ENCODE measurements around the gene CENPP. TPM values are rescaled to one million over a fixed set of nuclear protein-coding genes. Genes with fewer than 3 reads are reported as not detected.

Gene CENPP
- total RNA-seq, 2 donors from 2014 or later: 22.3 to 26.4 TPM

DNA sequence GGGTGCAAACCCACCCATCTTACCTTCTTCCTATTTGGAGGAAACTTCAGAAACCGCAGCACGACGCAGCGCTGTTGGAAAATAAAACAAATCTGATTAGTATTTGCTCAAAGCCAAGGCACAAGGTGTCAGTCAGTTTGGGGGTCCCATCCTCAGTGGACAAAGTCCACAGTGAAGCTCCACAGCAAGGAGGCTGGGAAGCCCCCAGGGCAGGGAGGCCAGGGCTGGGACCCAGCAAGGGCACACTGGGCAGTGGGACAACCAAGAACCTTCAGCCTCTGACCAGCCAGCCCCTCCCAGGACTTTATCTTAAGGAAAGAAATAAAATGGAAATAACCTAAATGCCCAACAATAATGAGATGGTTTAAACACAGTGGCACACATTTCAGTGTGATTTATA, 332.9 kb downstream of the CENPP start:
- no peaks in the 10 kb centered on the region for H3K9me3 Mint-ChIP-seq
- no peak for ATAC-seq
- H3K27ac Mint-ChIP-seq: peak overlapping the region in 1 of 2 donors; percentile 20
- DNase-seq (ENCODE audit: low spot score in 2 of 2): peak in 1 of 2 donors; percentile 31
- peaks cover 0 to 6% of the 10 kb centered on the region in 2 donors for H3K36me3 Mint-ChIP-seq

DNA sequence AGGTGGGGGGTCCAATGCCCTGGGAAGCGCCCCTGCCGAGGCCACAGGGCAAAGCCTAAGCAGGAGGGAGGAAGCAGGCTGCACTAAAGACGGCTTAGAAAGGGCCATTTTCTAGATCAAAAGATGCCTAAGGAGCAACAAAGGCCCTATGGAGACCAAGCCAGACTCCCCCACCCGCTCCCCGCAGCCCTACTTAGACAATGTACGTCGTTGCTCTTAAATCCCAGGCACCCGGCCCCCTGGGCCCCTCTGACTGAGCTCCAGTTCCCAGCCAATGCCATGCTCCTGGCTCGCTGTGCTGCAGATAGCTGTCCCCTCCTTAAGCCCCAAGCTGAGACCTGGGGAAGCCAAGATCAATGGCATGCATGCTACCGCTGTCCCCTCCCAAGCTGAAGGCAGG, 333.8 kb downstream of the CENPP start:
- ATAC-seq: no peak
- no peaks in the 10 kb centered on the region for H3K9me3 Mint-ChIP-seq
- DNase-seq (ENCODE audit: low spot score in 2 of 2): peak in 1 of 2 donors; percentile 16
- no peak overlapping the region for H3K27ac Mint-ChIP-seq
- peaks cover 0 to 6% of the 10 kb centered on the region in 2 donors for H3K36me3 Mint-ChIP-seq

DNA sequence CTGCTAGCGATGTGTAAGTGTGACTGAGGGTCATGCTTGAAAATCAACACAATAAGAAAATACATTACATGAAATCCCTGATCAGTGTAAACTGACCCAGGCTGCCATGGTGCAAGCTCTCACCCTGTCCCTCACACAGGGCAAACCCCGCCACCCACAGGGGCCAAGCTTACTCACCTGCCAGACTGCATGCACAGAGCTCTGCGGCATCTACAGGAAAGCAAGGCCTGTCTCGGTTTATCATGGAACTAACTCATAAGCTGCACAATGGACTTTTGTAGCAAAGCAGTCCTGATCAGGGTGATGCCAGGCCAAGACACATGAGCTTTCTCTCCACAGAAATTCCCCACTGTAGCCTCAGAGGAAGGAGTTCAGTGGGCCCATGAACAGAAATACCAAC, 334.5 kb downstream of the CENPP start:
- DNase-seq (ENCODE audit: low spot score in 2 of 2) (peak in 1 of 2 donors; percentile 44), ATAC-seq (no peak)
- Mint-ChIP-seq H3K9me3 (no peaks in the 10 kb centered on the region), H3K27ac (peak overlapping the region in 1 of 2 donors; percentile 50), H3K36me3 (peaks cover 0 to 6% of the 10 kb centered on the region in 2 donors)

DNA sequence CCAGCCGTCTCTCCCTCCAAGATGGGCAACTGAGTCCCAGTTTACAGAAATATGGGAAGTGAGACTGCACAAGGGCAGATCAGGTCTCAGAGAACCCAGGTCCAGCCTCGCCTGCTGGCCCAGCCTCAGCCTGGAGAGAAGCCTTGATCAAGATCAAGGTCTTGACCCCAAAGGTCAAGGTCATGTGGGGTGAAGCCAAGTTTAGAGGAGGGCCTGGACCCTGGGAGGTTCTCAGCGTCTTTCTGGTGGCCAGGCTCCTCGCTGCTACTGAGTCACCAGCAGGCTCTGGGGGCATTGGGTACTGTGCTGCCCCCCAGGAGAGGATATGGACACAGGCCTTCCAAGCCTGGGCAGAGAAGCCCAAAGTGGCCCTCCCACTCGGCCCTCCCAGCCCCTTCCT, 335.4 kb downstream of the CENPP start:
- Mint-ChIP-seq H3K9me3 (no peaks in the 10 kb centered on the region), H3K27ac (no peak overlapping the region), H3K36me3 (peaks cover 0 to 6% of the 10 kb centered on the region in 2 donors)
- DNase-seq (ENCODE audit: low spot score in 2 of 2) (peak in 1 of 2 donors; percentile 37), ATAC-seq (no peak)

DNA sequence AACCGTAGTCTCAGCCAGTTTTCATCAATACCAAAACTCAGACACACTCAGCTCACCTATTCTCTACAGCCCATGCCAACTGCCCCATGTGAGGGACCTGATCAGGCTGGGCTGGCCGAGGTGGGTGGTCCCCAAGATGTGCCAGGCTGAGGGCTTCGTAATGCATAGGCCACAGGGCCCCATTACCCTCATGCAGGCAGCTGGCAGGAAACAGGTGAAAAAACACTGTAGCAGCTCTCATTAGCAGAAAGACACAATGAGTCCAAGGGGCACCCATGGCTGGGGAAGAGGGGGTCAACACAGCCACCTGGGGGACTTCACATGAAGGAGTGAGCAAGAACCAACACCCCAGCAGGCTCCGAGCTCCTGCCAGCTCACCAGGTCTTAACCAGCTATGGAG, 336.0 kb downstream of the CENPP start:
- DNase-seq (ENCODE audit: low spot score in 2 of 2) (peak in 1 of 2 donors; percentile 37), ATAC-seq (no peak)
- Mint-ChIP-seq H3K36me3 (peaks cover 0 to 6% of the 10 kb centered on the region in 2 donors), H3K27ac (peak overlapping the region in 1 of 2 donors; percentile 53), H3K9me3 (no peaks in the 10 kb centered on the region)

DNA sequence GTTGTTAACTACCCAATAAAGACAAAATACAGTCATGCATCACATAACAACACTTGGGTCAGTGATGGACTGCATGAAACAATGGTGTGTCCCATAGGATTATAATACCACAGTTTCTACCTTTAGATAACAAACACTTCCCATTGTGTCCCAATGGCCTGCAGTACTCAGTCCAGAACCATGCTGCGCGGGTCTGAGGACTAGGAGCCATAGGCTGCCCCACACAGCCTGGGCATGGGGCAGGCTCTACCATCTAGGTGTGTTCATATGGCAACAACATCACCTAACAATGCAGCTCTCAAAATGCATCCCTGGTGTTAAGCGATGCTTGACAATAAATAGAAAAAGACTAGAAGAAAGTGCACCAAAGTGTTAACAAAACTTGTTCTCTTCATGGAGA, 337.4 kb downstream of the CENPP start:
- H3K36me3 Mint-ChIP-seq: peaks cover 0 to 6% of the 10 kb centered on the region in 2 donors
- H3K27ac Mint-ChIP-seq: no peak overlapping the region
- H3K9me3 Mint-ChIP-seq: no peaks in the 10 kb centered on the region
- peak in 1 of 2 donors; percentile 4 for DNase-seq (ENCODE audit: low spot score in 2 of 2)
- no peak for ATAC-seq

DNA sequence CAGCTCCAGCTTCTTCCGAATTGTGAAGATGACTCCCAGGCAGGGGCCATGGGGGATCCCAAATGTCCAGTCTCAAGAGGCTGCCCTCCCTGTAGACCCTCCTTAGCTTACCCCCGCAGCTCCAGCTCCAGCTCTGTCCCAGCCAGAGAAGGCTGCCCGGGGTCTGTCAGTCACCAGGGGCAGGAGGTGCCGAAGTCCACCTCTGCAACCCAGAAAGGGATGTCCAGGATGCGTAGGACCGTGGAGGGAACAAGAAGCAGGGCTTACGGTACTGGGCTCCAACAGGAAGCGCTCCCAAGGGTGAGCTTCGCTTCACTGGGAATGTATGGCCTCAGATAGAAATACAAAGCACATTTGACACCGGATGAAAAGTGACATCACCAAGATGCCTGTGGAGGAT, 338.2 kb downstream of the CENPP start:
- Mint-ChIP-seq H3K27ac (peak overlapping the region; percentile 78 to 91), H3K36me3 (peaks cover 0 to 13% of the 10 kb centered on the region in 2 donors), H3K9me3 (no peaks in the 10 kb centered on the region)
- ATAC-seq (no peak), DNase-seq (ENCODE audit: low spot score in 2 of 2) (peak in 1 of 2 donors; percentile 49)

DNA sequence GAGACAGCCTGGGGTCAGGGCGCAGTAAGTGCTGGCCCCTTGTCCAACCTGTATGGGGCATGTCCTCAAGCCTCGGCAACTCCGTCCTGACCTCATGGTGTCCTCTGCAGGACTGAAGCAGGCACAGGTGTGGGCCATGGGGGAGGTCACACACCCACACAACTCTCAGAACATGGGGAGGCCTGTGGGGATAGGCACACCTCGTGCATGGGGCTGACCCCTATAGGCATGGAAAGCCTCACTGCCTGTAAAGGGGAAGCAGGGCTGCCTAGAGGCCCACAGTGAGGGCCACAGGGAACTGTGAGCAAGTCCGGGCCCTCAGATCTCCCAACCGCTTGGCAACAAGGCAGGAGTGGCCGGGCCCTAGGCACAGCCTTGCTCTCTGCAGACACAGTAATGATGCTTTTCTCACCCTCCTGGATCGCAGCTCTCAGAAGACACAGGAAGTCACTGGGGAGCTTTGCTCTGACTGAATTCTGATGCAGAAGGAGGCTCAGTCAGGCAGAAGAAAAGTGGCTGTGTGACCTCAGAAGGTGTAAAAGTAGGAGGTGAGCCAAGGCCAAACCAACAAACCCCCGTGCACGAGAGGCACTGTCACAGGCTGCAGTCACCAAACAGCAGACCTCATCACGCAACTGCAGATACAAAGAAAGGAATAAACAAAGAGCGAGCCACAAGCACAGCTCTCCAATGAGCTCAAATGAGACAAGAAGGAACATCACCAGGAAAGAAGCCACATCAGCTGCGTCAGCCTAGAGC, 338.8 kb downstream of the CENPP start:
- H3K36me3 Mint-ChIP-seq: peaks cover 0 to 16% of the 10 kb centered on the region in 2 donors
- H3K9me3 Mint-ChIP-seq: no peaks in the 10 kb centered on the region
- DNase-seq (ENCODE audit: low spot score in 2 of 2) (peak; percentile 15 to 50), ATAC-seq (peak; percentile 47 to 69)
- H3K27ac Mint-ChIP-seq: peak overlapping the region; percentile 73 to 78

DNA sequence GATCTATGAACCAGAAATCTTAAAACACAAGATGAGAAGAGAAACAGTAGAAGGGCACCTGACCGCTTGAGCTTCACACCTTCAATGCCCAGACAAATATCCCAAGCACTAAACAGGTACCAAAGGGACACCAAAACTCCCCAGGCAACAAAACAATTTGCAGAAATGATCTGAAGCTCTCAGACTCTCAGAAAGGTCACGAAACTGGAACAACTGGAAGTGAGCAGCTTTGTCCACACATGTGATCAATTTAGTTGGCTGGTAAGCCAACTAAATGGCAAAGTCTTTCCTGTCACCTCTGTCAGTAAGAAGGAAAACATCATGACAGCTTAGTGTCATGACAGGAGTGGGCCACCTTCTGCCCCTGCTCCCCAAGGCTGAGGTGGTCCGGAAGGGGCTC, 340.1 kb downstream of the CENPP start:
- ATAC-seq: no peak
- Mint-ChIP-seq H3K27ac (peak overlapping the region; percentile 47 to 81), H3K9me3 (no peaks in the 10 kb centered on the region), H3K36me3 (peaks cover 5 to 16% of the 10 kb centered on the region in 2 donors)
- DNase-seq (ENCODE audit: low spot score in 2 of 2): no peak

DNA sequence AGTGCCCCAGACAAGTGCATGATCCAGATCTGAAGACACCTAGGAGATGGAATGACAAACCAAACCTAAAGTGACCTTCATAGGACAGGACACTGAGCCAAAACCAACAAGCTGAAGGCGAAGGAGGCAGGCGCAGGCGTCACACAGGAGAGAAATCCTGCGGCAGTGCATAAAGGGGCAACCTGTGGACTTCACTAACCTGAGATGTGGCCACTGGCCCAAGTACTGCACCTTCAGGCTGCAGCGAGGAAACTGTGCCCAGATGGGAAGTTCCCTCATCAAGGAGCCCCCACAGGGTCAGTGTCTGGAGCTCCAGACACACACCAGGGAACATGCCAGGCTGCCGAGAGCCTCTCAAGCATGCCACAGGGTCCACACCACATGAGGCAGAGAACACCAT, 340.5 kb downstream of the CENPP start:
- DNase-seq (ENCODE audit: low spot score in 2 of 2) (peak in 1 of 2 donors; percentile 46), ATAC-seq (no peak)
- Mint-ChIP-seq H3K9me3 (no peaks in the 10 kb centered on the region), H3K36me3 (peaks cover 5 to 16% of the 10 kb centered on the region in 2 donors), H3K27ac (peak overlapping the region; percentile 47 to 81)

DNA sequence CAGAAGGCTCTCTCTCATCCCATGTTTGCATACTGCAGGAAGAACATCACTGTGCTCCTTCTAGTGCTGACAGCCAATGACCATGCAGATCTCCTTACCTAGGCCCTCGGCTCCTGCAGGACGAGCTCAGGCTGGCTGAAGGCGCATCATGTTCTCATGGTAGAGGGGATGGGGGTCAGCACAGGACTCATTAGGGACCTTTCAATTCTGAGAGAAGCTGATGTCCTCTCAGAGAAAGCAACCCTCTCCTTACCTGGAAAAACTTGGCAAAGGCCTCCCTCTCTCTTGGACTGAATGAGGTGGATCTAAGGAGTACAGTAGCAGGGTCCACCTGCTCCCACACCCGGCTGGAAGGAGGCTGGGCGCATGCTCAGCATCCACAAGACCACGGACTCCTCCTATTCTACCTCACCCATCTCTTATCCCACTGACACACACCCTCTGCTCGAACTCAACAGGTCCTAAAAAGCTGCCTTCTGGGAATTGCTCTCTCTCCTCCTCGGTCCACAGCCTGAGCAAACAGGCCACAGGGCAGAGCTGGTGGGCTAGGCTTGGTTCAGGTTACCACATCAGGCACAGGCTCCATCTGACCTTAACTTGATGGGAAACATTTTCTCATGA, 341.3 kb downstream of the CENPP start:
- Mint-ChIP-seq H3K9me3 (no peaks in the 10 kb centered on the region), H3K27ac (peak overlapping the region in 1 of 2 donors; percentile 47), H3K36me3 (peaks cover 5 to 16% of the 10 kb centered on the region in 2 donors)
- DNase-seq (ENCODE audit: low spot score in 2 of 2) (peak in 1 of 2 donors; percentile 38), ATAC-seq (no peak)

DNA sequence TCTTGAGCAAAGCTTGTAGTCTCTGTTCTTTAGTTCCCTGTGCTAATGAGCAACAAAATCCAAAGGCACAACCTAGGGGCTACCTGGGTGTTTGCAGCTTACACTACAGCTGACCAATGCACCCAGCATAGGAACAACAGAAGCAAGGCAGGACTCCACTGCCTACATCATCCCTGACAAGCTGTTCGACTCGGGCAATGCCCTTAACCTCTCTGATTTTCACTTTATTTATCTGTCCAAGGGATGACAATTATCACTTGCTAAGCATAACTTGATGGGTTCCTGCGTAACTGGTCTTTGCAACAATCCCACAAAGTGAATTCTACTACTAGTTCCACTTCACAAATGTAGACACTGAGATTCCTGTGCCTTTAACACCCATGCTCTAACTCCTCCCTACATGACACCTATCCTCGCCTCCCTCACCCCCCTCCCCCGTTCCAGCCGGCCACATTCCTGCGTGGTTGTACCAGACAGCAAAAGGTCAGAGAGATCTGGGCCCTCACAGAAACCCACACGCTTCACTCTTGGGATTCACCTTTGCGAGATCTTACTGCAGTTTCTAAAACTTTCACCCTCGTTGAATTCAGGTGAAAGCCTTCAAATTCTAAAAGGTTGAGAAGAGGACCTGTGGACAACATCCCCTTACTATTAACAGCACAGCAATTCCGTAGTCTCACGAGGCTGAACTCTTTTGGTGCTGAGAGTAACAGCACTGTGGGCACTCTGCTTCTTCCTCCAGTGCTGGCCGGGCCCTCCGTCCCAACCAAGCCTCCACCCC, 343.2 kb downstream of the CENPP start:
- ATAC-seq (peak in 1 of 2 donors; percentile 16), DNase-seq (ENCODE audit: low spot score in 2 of 2) (peak; percentile 21 to 60)
- H3K9me3 Mint-ChIP-seq: no peaks in the 10 kb centered on the region
- H3K36me3 Mint-ChIP-seq: peaks cover 5 to 15% of the 10 kb centered on the region in 2 donors
- H3K27ac Mint-ChIP-seq: peak overlapping the region; percentile 85 to 97

DNA sequence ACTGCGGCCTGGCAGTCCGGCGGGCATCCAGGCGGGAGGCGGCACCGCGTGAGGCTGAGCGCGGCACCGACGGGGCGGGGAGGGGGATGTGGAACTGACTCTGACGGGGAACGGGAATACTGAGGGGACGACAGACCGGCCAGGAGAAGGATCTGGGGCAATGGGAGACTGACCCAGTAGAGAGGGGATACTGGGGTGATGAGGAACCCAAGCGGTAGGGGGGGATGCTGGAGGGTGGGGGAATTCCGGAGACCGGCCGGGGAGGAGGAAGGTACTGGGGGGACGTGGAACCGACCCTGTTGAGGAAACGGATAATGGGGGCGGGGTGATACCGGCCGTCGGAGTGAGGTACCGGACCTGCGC, 343.8 kb downstream of the CENPP start:
- peak overlapping the region; percentile 85 to 97 for H3K27ac Mint-ChIP-seq
- ATAC-seq (peak in 1 of 2 donors; percentile 8), DNase-seq (ENCODE audit: low spot score in 2 of 2) (peak in 1 of 2 donors; percentile 35)
- peaks cover 5 to 15% of the 10 kb centered on the region in 2 donors for H3K36me3 Mint-ChIP-seq
- no peaks in the 10 kb centered on the region for H3K9me3 Mint-ChIP-seq

Other genes with a start within 250 kb of the CENPP start
- gene SPTLC1, start 210.5 kb upstream of the CENPP start, total RNA-seq: 10 to 100 TPM; 49.8 to 52.3 TPM
- 100 to 1,000 TPM; 199 to 222 TPM for gene IARS1, start 32.3 kb upstream of the CENPP start, total RNA-seq
- gene NOL8, start 603 bp upstream of the CENPP start, total RNA-seq: 10 to 100 TPM; 64.2 to 66.9 TPM
- gene OGN, start 78.6 kb downstream of the CENPP start, total RNA-seq: not detected
- not detected for gene OMD, start 98.5 kb downstream of the CENPP start, total RNA-seq
- gene ASPN, start 156.6 kb downstream of the CENPP start, total RNA-seq: not detected
- gene ECM2, start 210.0 kb downstream of the CENPP start, total RNA-seq: not detected